Measurements from ENCODE around the gene SYT14.
"Not testable (repeated sequence)": the region's sequence is repeated elsewhere in the genome, so short reads cannot be mapped to it uniquely, and the experiment has no call there.

SYT14 gene

GRCh38 chr1:209945377-209945776, 7.4 kb downstream of the SYT14 start:
- DNase-seq, result no peak

DNA sequence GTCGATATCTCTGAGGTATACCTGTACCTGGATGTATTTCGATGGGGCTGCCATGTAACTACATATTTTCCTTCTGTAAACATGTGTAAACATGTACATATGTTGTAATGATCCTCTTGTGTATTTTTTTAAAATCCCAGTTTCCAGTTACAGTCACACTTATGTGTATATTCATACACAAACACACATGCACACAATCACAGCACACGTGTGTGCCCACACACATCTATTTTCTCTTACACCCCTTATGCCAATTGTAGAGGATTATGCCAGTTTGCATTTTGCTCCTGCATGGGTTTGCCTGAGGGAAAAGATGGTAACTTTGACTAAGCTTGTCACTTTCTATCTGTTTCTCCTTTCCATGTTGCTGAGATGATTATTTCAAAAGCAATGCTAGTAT, 10.1 kb downstream of the SYT14 start:
- DNase-seq, result no peak

GRCh38 chr1:209956116-209956515, 18.1 kb downstream of the SYT14 start:
- no peak for DNase-seq

- no peak for DNase-seq
These were observed 21.6 kb downstream of the SYT14 start for GRCh38 chr1:209959623-209960022.

DNA sequence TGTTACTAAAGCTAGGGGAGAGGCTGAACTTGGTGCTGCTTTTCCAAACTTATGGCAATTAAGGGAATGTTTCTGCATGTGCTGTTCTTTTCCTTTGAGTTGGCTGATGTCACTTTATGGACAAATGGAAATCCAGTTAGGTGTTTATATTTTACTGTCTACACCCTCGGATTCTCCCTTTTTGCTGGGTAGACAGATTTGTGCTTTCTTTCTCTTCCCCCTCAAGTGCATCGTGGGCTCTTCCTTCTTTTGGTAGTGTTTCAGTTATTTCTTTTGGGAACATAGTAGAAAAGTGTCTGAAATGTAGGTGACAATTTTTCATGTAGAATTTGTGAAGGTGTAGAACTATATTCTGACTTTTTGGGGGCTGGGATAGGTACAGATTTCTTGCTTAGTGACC, 22.9 kb downstream of the SYT14 start:
- no peak for DNase-seq

DNA sequence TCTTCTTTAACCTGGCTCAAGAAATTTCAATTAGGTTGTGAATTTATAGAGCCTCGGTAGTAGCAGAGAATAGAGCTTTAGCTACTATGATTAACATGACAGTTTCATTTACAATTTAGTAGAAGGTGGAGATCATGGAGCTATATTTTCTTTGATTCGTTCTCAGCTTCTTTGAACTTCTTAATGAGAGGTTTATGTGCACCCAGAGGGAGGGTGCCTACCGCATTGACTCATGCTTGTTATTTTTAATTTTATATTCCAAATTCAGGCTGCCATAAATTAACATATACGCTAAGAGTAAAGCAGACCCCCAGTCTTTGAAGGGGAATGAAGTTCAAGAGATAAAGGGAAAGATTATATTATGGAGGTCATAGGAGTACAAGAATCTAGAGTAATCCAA, 24.4 kb downstream of the SYT14 start:
- no peak for DNase-seq

DNA sequence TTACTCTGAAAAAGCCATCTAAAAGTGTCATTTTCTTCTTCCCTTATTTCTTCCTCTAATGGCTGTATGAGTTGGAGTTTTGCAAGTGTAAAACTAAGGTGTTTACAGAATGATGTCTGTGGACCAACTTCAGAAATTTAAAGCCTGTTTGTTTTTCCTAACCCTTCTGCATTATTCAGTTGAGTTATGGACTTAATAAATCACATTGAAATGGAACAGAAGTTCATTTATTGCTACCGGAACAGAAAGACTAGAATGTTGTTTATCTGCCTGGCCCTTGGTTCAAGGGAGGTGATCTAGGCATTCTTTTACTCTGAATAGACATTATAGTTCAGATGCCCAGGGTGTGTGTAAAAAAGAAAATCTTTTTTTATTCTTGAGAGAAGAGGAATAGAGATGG, 24.8 kb downstream of the SYT14 start:
- no peak for DNase-seq

GRCh38 chr1:209965996-209966395, 28.0 kb downstream of the SYT14 start:
- DNase-seq, result no peak

DNA sequence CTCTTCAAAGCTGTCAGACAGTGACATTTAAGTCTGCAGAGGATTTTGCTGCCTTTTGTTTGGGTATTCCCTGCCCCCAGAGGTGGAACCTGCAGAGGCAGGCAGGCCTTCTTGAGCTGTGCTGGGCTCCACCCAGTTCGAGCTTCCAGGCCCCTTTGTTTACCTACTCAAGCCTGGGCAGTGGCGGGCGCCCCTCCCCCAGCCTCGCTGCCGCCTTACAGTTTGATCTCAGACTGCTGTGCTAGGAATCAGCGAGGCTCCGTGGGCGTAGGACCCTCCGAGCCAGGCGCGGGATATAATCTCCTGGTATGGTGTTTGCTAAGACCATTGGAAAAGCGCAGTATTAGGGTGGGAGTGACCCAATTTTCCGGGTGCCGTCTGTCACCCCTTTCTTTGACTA, 40.7 kb downstream of the SYT14 start:
- not testable (repeated sequence) for DNase-seq

DNA sequence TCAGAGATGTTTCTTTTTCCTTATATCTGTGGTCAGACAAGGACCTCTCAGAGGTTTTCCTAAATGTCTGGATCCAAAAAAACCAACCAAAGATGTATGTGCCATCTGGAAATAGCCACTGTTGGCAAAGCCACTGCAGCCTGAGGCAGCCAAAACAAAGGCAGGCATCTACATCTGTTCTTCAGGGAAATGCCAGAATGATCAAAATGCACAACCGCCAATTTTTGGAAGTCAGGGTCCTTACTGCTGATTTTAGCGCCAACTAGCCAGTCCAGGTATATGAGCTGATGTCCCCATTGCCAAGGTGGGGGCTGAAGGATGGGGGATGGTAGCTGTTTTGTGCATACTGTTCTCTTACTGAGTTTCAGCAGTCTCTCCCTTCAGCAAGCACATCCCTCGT, 45.9 kb downstream of the SYT14 start:
- no peak for DNase-seq

DNA sequence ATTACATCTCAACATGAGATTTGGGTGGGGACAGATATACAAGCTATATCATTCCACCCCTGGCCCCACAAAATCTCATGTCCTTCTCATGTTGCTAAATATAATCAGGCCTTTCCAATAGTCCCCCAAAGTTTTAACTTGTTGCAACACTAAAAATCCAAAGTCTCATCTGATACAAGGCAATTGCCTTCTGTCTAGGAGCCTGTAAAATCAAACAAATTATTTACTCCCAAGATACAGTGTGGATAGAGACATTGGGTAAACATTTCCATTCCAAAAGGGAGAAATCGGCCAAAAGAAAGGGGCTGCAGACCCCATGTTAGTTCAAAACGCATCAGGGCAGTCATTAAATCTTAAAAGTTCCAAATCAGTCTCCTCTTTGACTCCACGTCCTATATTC, 47.0 kb downstream of the SYT14 start:
- DNase-seq, result no peak

- no peak for DNase-seq
These were observed 50.7 kb downstream of the SYT14 start for GRCh38 chr1:209988706-209989105.

- peak; percentile 24 for DNase-seq
These were observed 51.5 kb downstream of the SYT14 start for GRCh38 chr1:209989525-209989924.

DNA sequence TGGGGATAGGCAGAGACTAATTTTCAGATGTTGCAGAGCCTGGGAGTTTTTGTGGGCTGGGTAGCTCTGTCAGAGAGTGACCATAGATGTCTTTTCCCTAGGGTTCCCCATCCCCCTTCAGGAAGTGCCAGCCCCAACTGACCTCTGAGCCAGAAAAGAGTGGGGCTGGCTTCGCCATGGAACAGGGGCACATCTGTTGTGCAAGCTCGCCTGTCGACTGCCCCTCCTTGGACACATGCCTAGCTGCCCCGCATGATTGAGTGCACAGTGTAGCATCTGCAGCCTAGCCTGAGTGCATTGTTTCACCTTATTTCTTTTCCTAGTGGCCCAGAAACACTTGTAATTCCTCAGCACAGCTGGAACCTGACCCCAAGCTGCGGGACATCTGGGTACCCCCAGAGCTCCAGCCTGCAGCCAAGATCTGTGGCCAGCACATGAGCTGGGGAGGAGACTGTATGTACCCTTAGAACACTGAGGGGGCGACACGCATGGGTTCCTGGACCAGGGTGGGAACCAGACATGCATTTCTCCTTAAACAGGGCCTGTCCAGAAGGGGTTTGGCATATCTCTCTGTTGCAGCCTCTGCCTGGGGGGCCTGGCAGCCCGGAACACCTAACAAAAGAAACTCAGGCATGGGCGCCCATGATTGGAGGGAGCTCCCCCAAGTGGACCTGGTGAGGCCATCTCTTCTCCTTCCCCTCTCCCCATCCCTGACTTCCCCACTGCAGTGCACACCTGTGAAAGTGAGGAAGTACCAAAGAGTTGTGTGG, 55.2 kb downstream of the SYT14 start:
- no peak for DNase-seq

DNA sequence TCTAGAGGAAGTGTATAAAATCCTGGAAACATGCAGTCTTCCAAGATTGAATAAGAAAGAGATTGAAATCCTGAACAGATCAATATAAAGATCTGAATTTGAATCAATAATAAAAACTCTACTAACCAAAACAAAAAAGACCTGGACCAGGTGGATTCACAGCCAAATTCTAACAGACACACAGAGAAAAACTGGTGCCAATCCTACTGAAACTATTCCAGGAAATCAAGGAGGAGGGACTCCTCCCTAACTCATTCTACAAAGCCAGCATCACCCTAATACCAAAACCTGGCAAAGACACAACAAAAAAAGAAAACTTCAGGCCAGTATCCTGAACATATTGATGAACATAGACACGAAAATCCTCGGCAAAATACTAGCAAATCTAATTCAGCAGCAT, 58.3 kb downstream of the SYT14 start:
- DNase-seq, result no peak

- DNase-seq, result no peak
These were observed 61.0 kb downstream of the SYT14 start for GRCh38 chr1:209999005-209999404.

DNA sequence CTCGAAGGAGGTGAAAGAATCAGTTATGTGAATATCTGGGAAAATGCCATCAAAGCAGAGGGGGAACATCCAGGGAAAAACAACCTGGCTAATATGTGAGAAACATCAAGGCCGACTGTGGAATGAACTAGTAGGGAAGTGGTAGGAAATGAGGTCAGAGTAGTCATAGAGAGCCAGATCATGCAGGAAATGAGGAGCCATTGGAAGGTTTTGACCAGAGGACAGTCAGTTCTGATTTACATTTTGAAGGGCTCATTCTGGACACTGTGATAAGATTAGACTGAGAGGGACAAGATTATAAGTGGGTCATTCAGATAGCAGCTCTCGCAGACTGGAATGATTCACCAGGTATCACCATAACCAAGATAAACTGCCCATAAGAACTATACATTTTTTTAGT, 63.7 kb downstream of the SYT14 start:
- no peak for DNase-seq

- no peak for DNase-seq
These were observed 65.5 kb downstream of the SYT14 start for GRCh38 chr1:210003501-210003900.

- DNase-seq, result no peak
These were observed 72.1 kb downstream of the SYT14 start for GRCh38 chr1:210010161-210010560.

- DNase-seq, result no peak
These were observed 83.3 kb downstream of the SYT14 start for GRCh38 chr1:210021145-210021860.

GRCh38 chr1:210022044-210022443, 84.0 kb downstream of the SYT14 start:
- DNase-seq, result no peak

DNA sequence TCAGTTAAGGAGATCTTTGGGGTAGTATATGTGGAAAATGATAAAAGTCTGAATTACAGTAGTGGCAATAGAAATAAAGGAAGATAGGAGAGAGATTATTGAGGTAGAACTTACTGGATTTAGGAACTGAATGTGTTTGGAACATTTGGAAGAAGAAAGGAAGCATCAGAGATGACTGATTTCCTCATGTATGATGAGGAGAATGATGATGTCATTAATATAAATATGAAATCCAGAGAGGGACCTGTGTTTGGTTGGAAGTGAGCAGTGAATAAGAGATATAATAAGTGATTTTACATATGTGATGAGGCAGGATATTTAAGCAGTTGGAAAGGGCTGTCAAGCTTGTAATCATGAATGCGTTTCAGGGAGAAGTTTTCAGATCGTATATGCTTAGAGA, 86.3 kb downstream of the SYT14 start:
- no peak for DNase-seq

GRCh38 chr1:210024996-210025395, 87.0 kb downstream of the SYT14 start:
- DNase-seq, result no peak

- no peak for DNase-seq
These were observed 87.9 kb downstream of the SYT14 start for GRCh38 chr1:210025870-210026269.

GRCh38 chr1:210027994-210028393, 90.0 kb downstream of the SYT14 start:
- no peak for DNase-seq
